SK-N-MC (cell line): ENCODE results near the gene TASP1.

Source experiments
- EZH2 ChIP-seq: fragments of 200-600 bp; sonication (generic); IDR thresholded peaks from one replicate; pipeline ENCODE4 v1.6.1; 2017; ENCODE audit warnings: antibody characterized with exemption
- POLR2AphosphoS5 ChIP-seq: IDR thresholded peaks from 2 replicates; pipeline ENCODE4 v1.6.1; 2012; ENCODE audit warnings: mild to moderate bottlenecking, low read depth, low read length, borderline replicate concordance

GRCh38 chr20:13670160-13670559, 31.4 kb upstream of the TASP1 start:
- TF ChIP-seq EZH2 = no peak
- no peak for TF ChIP-seq POLR2AphosphoS5
